Neutrophil (primary cell): ENCODE data around the gene TRAPPC6A.

Source experiments
- H3K27ac ChIP-seq: fragments of 200-600 bp; sonication (generic); 2 replicates; pipeline ENCODE4 v1.5.1; 2016; ENCODE audit warnings: mild to moderate bottlenecking, moderate library complexity
- H3K27me3 ChIP-seq: fragments of 200-600 bp; sonication (generic); 2 replicates; pipeline ENCODE4 v1.6.0; 2016; ENCODE audit warnings: mild to moderate bottlenecking
- H3K36me3 ChIP-seq: fragments of 200-600 bp; sonication (generic); 2 replicates; pipeline ENCODE4 v1.5.1; 2017
- H3K4me1 ChIP-seq, 2 experiments: fragments of 200-600 bp in 1 of 2; sonication (generic) in 1 of 2; 1 replicate in 1 of 2; 2 replicates in 1 of 2; pipeline versions ENCODE4 v1.5.1 to v1.6.1; 2013 to 2016; ENCODE audit warnings: low read depth in 1 of 2, low read length in 1 of 2, mild to moderate bottlenecking in 1 of 2, moderate library complexity in 1 of 2; ENCODE audit not compliant: control insufficient read depth in 1 of 2, insufficient read depth in 1 of 2
- H3K4me3 ChIP-seq, 2 experiments: fragments of 200-600 bp in 1 of 2; sonication (generic) in 1 of 2; 1 replicate in 1 of 2; 2 replicates in 1 of 2; pipeline ENCODE4 v1.5.1; 2013 to 2016; ENCODE audit warnings: low read depth in 1 of 2, low read length in 1 of 2, mild to moderate bottlenecking in 1 of 2, moderate library complexity in 1 of 2
- H3K9me3 ChIP-seq: fragments of 200-600 bp; sonication (generic); 2 replicates; pipeline ENCODE4 v1.5.1; 2016
- CTCF ChIP-seq: fragments of 200-600 bp; sonication (generic); IDR thresholded peaks from 2 replicates; pipeline ENCODE4 v1.5.1; 2016; ENCODE audit warnings: antibody characterized with exemption

TRAPPC6A gene

GRCh38 chr19:45172173-45172572, 5.9 kb downstream of the TRAPPC6A start:
- Histone ChIP-seq H3K4me1 (peaks cover 82 to 86% of the 10 kb centered on the region in 2 experiments), H3K4me3 (no peak overlapping the region), H3K27ac (no peak overlapping the region), H3K27me3 (no peaks in the 10 kb centered on the region), H3K36me3 (no peaks in the 10 kb centered on the region), H3K9me3 (no peaks in the 10 kb centered on the region)
- TF ChIP-seq CTCF = no peak

GRCh38 chr19:45171211-45171623, 6.8 kb downstream of the TRAPPC6A start:
- Histone ChIP-seq H3K4me1 (peaks cover 80 to 85% of the 10 kb centered on the region in 2 experiments), H3K27me3 (no peaks in the 10 kb centered on the region), H3K36me3 (no peaks in the 10 kb centered on the region), H3K4me3 (no peak overlapping the region), H3K27ac (peak overlapping the region; percentile 52), H3K9me3 (no peaks in the 10 kb centered on the region)
- TF ChIP-seq CTCF = no peak

- Histone ChIP-seq H3K4me3 (no peak overlapping the region), H3K36me3 (no peaks in the 10 kb centered on the region), H3K9me3 (no peaks in the 10 kb centered on the region), H3K27ac (peak overlapping the region; percentile 52), H3K4me1 (peaks cover 73 to 80% of the 10 kb centered on the region in 2 experiments), H3K27me3 (no peaks in the 10 kb centered on the region)
- TF ChIP-seq CTCF = no peak
Measured at GRCh38 chr19:45170146-45171106, 7.6 kb downstream of the TRAPPC6A start.

- Histone ChIP-seq H3K27me3 (no peaks in the 10 kb centered on the region), H3K36me3 (no peaks in the 10 kb centered on the region), H3K27ac (peak overlapping the region; percentile 65), H3K4me1 (peaks cover 78 to 85% of the 10 kb centered on the region in 2 experiments), H3K4me3 (no peak overlapping the region), H3K9me3 (no peaks in the 10 kb centered on the region)
- no peak for TF ChIP-seq CTCF
Measured at GRCh38 chr19:45169602-45170001, 8.4 kb downstream of the TRAPPC6A start.

- H3K27me3 ChIP-seq = no peaks in the 10 kb centered on the region
- peak overlapping the region; percentile 65 for H3K27ac ChIP-seq
- no peak overlapping the region for H3K4me3 ChIP-seq
- peaks cover 76 to 83% of the 10 kb centered on the region in 2 experiments for H3K4me1 ChIP-seq
- TF ChIP-seq CTCF = no peak
- H3K36me3 ChIP-seq = no peaks in the 10 kb centered on the region
- H3K9me3 ChIP-seq = no peaks in the 10 kb centered on the region
Measured at GRCh38 chr19:45168767-45169351, 9.2 kb downstream of the TRAPPC6A start.
